GM13977 (cell line): ENCODE data around the gene DLGAP4.

ENCODE experiments used
- DNase-seq: peaks from one replicate; pipeline ENCODE4 v3.0.0; 2012; ENCODE audit warnings: low spot score
- CTCF ChIP-seq: IDR thresholded peaks from 2 replicates; pipeline ENCODE4 v1.5.1; 2012; ENCODE audit warnings: mild to moderate bottlenecking, control low read depth; ENCODE audit not compliant: insufficient read depth; ENCODE audit errors: extremely low read depth, missing control alignments
- in situ Hi-C: fragments of 300-500 bp; cut with MboI; formaldehyde crosslinking; loops from one replicate; pipeline ENCODE4 v1.12.0; 2022; ENCODE audit warnings: low sequenced_read_pairs, low pct_unique_long_range_greater_than_20kb, mixed read lengths, inconsistent platforms; ENCODE audit not compliant: unreplicated experiment

Gene DLGAP4

GRCh38 chr20:36467076-36467999 is 161.2 kb downstream of the DLGAP4 start:
- in situ Hi-C loops = no loop called here
- peak; percentile 63 for DNase-seq
- peak; percentile 5 for TF ChIP-seq CTCF

GRCh38 chr20:36468149-36469000 is 162.2 kb downstream of the DLGAP4 start:
- in situ Hi-C loops = no loop called here
- no peak for DNase-seq
- TF ChIP-seq CTCF = no peak

- no peak for TF ChIP-seq CTCF
- in situ Hi-C loops = no loop called here
- no peak for DNase-seq
Measured at GRCh38 chr20:36469973-36470372, 163.8 kb downstream of the DLGAP4 start.

GRCh38 chr20:36471885-36472636 is 165.9 kb downstream of the DLGAP4 start:
- TF ChIP-seq CTCF = no peak
- in situ Hi-C loops = no loop called here
- DNase-seq = no peak

- no peak for TF ChIP-seq CTCF
- in situ Hi-C loops = no loop called here
- DNase-seq = no peak
Measured at GRCh38 chr20:36472637-36473090, 166.5 kb downstream of the DLGAP4 start.

GRCh38 chr20:36473164-36473563 is 167.0 kb downstream of the DLGAP4 start:
- in situ Hi-C loops = no loop called here
- DNase-seq = no peak
- no peak for TF ChIP-seq CTCF
